Measurements from ENCODE around the gene DLEC1.

- TF ChIP-seq CTCF (conservative IDR thresholded peaks at IDR 0.05) = no peak
- no peak for TF ChIP-seq ZFX (IDR thresholded peaks at IDR 0.05)
These were observed 22.6 kb upstream of the DLEC1 start for GRCh38 chr3:38016410-38016809.
